Measurements from ENCODE around the gene TUT4.

Gene TUT4

DNA sequence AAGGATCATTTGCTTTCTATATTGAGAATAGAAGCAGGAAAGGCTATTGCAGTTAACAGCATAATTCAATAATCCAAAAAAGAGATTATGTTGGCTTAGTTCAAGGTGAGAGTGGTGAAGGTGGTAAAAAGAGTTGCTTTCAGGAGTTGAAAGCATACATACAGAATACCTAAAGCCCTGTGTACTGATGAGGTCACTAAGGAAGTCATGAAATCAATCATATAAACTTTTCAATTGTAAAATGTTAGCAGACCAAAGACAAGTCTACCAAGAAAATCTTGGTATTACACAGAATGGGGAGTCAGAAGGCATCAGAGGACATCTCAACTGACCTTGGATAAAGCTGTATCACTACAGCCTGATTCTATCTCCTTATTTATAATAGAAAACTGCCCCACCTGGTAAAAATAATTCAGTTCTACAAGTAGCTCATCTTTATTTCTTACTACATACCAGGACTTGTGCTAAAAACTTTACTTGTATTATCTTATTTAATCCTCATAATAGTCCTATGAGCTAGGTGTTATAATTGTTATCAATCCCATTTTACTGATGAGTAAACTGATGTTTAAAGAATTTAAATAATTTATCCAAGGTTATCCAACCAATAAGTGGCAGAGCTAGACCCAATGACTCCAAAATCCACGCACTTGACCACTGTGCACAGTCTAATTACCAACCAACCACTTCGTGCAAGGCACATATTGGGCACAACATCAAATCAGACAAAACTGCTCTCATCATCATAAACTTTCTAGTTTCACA, 40.9 kb downstream of the TUT4 start:
- TF ChIP-seq, protein P1, sequence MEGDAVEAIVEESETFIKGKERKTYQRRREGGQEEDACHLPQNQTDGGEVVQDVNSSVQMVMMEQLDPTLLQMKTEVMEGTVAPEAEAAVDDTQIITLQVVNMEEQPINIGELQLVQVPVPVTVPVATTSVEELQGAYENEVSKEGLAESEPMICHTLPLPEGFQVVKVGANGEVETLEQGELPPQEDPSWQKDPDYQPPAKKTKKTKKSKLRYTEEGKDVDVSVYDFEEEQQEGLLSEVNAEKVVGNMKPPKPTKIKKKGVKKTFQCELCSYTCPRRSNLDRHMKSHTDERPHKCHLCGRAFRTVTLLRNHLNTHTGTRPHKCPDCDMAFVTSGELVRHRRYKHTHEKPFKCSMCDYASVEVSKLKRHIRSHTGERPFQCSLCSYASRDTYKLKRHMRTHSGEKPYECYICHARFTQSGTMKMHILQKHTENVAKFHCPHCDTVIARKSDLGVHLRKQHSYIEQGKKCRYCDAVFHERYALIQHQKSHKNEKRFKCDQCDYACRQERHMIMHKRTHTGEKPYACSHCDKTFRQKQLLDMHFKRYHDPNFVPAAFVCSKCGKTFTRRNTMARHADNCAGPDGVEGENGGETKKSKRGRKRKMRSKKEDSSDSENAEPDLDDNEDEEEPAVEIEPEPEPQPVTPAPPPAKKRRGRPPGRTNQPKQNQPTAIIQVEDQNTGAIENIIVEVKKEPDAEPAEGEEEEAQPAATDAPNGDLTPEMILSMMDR (IDR thresholded peaks at IDR 0.05; ENCODE audit: low read depth, low read length): no peak
- DNase-seq (ENCODE audit: extremely low read depth, low read depth): no peak

- no peak for DNase-seq (ENCODE audit: extremely low read depth, low read depth)
- TF ChIP-seq, protein P1 (IDR thresholded peaks at IDR 0.05; ENCODE audit: low read depth, low read length): no peak
Measured at GRCh38 chr1:52511439-52511838, 41.5 kb downstream of the TUT4 start.

DNA sequence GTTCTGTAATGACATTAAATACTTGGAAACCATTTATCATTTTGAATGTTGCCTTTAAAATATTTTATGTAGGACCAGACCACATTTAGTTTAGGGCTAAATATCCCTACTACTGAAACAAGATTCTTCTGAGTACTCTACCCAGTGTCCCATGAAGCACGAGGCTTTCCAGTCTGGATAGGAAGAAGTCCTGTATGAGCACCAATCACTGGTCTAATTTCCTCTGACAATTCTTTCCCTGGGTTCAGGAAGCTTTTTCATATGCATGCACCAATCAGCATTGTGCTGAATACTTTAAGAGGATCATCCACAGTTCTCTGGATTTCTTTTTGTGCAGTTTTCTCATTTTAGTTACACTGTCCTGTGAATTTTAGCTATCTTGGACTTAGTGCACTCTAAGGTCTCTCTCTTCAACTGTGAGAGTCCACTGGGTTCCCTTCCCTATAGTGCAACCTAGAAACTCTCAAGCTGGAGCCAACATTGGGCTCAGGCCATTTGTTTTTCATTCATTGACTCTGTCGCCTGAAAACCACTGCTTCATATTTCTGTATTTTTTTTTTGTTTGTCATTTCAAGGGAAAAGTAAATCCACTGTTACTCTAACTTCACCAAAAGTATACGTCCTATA, 45.9 kb downstream of the TUT4 start:
- no peak for DNase-seq (ENCODE audit: extremely low read depth, low read depth)
- TF ChIP-seq, protein P1 (IDR thresholded peaks at IDR 0.05; ENCODE audit: low read depth, low read length): no peak

- TF ChIP-seq, protein P1 (IDR thresholded peaks at IDR 0.05; ENCODE audit: low read depth, low read length): no peak
- no peak for DNase-seq (ENCODE audit: extremely low read depth, low read depth)
Measured at GRCh38 chr1:52506349-52506748, 46.5 kb downstream of the TUT4 start.

GRCh38 chr1:52504720-52505119, 48.2 kb downstream of the TUT4 start:
- TF ChIP-seq, protein P1 (IDR thresholded peaks at IDR 0.05; ENCODE audit: low read depth, low read length): no peak
- DNase-seq (ENCODE audit: extremely low read depth, low read depth): no peak

DNA sequence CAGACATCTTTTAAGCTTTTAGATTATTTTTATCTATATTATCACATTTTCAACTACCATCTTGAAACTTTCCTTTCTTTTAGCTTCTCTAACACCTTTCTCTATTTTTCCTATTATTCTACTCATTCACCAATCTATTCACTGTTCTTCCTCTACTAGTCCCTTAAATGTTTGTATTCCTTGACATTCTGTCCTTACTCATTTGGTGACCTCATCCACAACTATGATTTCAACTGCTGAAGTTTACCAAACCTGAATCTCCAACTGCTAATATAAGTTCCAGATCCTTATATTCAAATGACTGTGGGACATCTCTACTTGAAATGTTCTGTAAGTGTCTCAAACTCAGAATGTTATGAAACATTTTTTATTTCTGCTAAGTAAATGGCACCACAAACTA, 49.2 kb downstream of the TUT4 start:
- TF ChIP-seq, protein P1 (IDR thresholded peaks at IDR 0.05; ENCODE audit: low read depth, low read length): no peak
- no peak for DNase-seq (ENCODE audit: extremely low read depth, low read depth)

GRCh38 chr1:52502789-52503188, 50.1 kb downstream of the TUT4 start:
- TF ChIP-seq, protein P1 (IDR thresholded peaks at IDR 0.05; ENCODE audit: low read depth, low read length): no peak
- no peak for DNase-seq (ENCODE audit: extremely low read depth, low read depth)

Measured in AG09319 (cell line).